ENCODE measurements around the gene NHERF2.
A peak's percentile ranks its signal among the peaks of the same experiment; 100 is the strongest.

The NHERF2 gene

DNA sequence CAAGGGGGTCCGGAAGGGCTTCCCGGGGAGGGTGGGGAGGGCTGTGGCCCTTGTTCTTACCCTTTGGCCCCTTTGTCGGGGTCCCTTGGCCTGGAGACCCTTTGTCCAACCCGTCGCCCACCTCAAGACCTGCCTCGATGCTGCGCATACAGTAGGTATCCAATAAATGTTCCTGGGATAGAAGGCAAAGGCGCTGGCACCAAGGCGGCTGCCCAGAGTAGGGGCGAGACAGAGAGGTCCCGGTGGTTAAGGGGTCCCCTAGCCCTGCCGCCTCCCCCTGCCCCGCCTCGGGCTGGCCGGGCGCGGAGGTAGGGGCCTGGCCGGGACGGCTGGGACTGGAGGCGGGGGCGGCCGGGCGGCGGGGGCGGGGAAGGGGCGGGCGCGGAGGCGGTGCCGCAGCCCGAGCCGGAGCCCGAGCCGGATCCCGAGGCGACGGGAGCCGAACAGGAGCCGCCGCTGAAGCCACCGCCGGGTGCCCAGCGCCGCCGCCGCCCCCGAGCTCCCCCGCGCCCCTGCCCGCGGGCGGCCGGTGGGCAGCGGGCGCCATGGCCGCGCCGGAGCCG is at the start of gene NHERF2:
Gene NHERF2 (plus strand): TSS at position 442 of the 563 bp plus-strand sequence. CDS start 104 bp downstream, at position 546.
- DNase-seq, result peak; percentile 59

DNA sequence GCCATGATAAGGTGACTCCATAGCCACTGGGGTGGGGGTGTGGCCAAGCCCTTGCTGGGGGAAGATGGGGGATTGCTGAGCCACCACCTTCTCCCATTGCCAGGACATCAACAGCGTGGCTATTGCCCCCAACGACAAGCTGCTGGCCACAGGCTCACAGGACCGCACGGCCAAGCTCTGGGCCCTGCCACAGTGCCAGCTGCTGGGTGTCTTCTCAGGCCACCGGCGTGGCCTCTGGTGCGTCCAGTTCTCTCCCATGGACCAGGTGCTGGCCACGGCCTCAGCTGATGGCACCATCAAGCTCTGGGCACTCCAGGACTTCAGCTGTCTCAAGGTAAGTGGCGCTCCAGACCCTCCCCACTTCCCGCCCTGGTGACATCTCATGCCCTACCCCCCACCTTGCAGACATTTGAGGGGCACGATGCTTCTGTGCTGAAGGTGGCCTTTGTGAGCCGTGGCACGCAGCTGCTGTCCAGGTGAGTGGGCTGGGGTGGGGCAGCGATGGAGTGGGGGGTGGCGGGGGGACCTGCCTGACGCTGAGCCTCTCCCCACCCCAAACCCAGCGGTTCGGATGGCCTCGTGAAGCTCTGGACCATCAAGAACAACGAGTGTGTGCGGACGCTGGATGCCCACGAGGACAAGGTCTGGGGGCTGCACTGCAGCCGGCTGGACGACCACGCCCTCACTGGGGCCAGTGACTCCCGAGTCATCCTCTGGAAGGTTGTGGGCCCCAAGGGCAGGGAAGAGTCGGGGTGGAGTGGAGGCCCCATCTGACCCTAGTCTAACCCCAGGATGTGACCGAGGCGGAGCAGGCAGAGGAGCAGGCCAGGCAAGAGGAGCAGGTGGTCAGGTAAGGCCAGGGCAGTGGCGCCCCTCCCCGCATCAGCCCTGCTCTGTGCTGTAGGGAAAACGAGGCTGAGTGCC is 49.5 kb upstream of the NHERF2 start:
- DNase-seq, result no peak

GRCh38 chr16:1977875-1978268 is 48.8 kb upstream of the NHERF2 start:
- no peak for DNase-seq

- DNase-seq, result no peak
These were observed 48.1 kb upstream of the NHERF2 start for GRCh38 chr16:1978476-1979120.

DNA sequence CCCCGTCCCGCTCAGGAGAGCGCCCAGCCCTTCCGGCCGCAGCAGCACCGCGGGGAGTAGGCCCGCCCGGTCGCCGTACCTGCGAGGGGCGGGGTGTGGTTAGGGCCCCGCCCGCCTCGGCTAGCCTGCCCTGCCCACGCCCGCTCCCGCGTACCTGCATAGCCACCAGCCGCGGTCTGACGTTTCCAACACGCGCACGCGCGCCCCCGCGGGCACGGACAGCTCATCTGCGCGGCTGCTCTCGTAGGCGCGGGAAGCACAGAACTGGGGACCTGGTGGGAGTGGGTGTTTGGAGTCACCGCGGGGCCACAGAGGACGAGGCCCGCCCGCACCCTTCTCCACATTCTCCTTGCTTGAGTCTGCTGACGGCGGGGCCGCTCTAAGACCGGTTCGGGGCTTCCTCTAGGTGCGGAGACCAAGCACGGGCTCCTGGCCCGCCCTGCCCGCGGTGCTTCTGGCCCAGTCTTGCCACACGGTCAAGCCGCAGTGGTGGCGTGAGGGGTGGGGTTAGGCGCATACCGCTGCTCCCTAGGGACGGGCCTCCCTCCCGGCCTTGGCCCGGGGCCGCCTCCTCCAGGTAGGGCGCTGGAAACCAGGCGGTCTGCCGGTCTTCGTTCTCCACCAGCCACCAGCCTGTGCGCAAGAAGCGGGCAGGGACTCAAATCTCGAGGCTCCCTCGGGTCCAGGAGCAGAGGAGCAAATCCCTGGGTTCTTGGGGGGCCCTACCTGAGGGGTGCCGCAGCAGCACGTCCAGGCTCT is 47.3 kb upstream of the NHERF2 start:
- DNase-seq, result no peak

DNA sequence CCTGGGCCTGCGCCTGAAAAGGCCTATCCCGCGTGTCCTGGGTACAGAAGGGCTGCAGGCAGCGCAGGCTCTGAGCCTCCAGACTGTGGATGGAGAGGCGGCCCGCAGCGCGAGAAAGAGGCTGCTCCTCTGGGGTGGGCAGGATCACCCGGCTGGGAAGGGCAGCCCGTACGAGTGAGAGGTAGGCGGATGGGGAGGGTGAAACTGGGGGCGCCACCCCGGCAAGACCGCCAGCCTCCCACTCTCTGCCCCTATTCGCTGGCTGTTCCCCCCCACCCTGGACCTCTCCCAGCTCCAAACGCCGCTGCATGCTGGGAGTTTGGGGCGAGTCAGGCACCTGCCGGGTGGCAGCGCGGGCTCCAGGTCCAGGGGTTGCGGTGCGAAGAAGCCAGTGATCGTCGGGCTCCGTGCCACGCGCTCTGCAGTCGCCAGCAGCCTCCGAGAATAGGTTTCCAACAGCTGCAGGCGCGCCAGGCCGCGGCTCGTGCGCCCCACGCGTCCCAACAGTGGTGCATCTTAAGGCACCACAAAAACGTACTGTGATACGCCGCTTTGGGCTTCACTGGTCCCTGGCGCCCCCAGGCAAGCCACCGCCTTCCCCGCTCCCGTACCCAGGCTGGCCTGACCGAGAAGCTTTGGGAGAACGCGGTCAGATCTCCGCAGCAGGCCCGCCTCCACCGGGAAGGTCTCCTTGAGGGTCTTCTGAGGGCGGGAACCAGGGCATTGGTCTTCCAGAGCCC is 46.5 kb upstream of the NHERF2 start:
- peak; percentile 55 for DNase-seq

GRCh38 chr16:1980770-1981087 is 46.0 kb upstream of the NHERF2 start:
- DNase-seq, result no peak

- DNase-seq, result no peak
These were observed 45.3 kb upstream of the NHERF2 start, which contains the start of gene NOXO1 for GRCh38 chr16:1981398-1981836. Gene NOXO1, minus strand, starts transcription at chr16:1981469. Its CDS starts 290 bp downstream, at chr16:1981179.

DNA sequence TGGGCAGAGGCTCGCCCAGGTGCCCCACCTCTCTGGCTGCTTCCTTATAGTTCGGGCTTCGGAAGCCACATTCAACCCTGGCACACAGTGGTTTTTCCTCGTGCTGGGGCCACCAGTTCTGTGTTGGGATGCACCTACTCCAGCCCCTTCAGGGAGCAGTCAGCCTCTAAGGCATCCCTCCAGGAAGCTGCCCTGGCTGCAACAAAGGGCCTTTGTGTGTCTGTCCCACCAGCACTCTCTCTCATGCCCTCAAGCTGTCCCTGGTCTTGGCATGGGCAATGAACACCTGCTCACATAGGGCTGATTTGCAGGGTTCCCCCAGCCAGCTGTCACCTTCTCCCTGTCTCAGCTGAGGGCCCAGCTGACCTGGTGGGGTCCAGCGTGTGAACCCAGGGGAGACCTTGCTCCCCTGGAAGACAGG is 44.7 kb upstream of the NHERF2 start:
- peak; percentile 56 for DNase-seq

DNA sequence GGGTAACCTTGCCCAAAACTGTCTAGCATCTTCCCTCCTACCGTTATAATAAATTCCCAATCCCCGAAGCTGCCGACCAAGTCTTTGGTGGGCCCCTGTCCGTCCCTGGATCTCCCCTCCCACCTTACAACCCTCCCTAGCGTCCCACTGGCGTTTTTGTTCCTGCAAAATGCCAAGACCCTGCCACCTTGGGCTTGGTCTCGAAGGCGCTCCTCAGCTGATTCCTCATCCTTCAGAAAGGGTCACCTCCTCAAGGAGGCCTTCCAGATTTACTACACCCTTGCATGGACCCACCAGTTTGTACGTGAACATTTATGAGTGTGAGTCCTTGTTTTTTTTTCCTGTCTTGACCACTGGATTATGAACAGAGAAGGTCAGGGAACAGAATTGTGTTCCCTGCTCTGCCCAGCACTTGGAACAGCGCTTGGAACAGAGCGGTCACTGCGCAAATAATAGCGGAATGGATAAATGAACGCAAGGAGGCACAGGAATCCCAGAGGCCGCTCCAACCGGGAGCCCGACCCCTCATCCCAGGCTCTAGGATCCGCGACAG is 43.6 kb upstream of the NHERF2 start:
- no peak for DNase-seq

DNA sequence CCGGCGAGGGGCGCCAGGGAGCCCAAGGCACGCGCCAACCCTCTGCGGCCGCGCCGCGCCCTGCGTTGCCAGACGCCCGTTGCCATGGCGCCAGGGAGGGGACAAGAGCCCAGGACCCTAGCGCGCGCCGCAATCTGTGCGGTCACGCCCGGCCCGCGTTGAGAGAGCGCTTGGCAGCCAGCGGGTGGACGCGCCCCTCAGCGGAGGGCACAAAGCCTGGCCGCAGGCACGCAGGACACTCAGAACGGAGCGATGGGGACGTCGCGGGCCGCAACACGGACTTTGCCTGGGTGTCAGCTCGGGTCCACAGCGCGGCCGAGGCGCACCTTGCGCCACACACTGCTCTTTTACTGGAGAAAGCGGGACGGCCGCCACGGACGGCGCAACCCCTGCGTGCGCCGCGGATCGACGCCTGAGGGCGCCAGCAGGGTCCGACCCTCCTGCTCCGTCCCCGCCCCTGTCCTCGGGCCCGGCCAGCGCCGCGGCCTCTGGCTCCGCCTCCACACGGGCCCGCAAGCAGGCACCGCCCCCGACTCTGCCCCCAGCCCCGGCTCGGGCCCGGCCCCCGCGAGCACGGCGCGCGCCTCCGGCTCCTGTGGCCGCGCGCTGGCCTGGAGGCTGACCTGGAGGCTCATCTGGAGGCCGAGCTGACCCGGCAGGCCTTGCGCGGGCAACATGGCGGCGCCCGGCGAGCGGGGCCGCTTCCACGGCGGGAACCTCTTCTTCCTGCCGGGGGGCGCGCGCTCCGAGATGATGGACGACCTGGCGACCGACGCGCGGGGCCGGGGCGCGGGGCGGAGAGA is 43.0 kb upstream of the NHERF2 start, which contains the start of gene GFER:
Gene GFER (plus strand): TSS at position 650 of the 803 bp plus-strand sequence. CDS start 26 bp downstream, at position 676.
- peak; percentile 95 for DNase-seq

DNA sequence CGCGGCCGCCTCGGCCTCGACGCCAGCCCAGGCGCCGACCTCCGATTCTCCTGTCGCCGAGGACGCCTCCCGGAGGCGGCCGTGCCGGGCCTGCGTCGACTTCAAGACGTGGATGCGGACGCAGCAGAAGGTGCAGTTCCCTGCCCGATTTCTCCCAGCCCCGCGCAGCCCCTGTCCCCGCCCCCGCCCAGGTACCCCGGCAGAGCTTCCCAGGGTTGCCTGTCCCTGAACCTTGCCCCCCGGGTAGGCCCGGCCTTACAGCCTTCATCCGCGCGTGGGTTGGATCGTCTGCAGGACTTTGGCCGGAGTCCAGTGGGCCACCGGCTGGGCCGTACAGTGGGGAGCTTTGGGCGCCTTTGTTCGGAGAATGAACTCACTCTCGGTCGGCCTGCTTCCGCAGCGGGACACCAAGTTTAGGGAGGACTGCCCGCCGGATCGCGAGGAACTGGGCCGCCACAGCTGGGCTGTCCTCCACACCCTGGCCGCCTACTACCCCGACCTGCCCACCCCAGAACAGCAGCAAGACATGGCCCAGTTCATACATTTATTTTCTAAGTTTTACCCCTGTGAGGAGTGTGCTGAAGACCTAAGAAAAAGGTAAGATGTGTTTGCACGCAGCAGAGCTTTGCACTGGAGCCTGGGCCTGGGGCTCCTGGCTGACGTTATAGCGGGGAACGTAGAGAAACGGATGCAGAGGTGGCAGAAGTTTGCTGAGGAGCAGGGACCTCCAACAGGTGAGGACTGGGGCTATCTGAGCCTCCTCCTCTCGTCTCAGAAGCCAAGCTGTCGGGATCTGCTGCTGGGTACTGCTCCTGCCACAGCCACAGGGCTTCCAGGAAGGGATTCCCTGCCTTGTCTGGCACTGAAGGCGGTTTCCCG is 42.1 kb upstream of the NHERF2 start:
- peak; percentile 57 for DNase-seq

DNA sequence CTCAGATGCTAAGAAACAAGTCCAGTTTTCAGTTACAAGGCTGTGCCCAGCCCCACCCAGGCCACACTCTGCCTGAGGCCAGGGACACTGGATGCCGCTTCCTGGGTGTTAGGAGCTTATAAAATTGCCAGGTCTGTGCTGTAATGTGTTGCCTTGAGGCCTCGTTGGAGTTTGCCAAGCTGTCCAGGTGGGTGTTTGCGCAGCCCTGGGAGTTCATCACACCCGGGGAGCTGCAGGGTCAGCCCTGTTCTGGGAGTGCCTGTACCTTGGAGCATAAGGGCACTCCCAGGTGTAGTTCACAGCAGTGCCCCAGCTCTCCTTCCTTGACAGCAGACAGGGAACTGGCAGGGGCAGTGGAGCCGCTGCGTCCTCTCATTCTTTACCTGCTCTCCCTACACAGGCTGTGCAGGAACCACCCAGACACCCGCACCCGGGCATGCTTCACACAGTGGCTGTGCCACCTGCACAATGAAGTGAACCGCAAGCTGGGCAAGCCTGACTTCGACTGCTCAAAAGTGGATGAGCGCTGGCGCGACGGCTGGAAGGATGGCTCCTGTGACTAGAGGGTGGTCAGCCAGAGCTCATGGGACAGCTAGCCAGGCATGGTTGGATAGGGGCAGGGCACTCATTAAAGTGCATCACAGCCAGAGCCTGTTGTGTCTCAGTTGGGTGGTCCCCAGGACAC is 41.1 kb upstream of the NHERF2 start:
- DNase-seq, result no peak

- DNase-seq, result no peak
These were observed 39.5 kb upstream of the NHERF2 start for GRCh38 chr16:1987198-1987597.

DNA sequence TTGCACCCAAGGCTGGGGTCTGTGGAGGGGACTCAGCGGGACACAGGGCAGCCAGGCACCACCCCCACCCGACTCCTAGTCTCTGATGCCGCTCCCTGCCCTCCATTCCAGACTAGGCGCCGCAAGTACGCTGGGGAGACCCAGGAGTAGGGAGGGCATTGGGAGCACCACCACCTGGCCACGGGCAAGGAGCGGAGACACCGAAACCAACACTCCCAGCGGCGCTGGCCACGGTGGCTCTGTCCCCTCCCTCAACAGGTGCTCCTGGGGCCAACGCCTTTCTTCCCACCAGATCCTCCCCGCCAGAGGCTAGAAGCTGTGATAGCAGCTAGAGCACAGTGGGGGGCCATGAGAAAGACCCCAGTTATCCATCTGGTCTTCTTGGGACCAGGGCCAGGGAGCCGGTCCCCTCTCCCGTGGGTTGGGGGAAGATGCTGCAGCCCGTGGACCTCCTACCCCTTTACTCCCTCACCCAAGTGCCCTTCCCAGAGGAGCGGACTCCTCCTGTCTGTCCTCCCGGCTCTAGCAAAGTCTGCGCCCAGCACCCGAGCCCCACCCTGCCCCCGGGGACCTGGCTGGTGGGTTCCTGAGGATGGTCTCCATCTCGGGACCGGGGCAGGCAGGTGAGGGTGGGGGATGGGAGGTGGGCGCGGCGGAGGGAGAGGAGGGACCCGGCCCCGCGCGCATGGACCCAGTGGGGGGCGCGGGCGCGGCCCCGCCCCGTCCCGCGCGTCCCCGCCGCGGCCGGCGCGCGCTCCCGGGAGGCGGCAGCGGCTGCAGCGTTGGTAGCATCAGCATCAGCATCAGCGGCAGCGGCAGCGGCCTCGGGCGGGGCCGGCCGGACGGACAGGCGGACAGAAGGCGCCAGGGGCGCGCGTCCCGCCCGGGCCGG is 37.2 kb upstream of the NHERF2 start, which contains the start of gene SYNGR3:
Gene SYNGR3 (plus strand): TSS at position 762 of the 892 bp plus-strand sequence. CDS start 133 bp downstream, outside the sequence.
- no peak for DNase-seq

GRCh38 chr16:1990101-1990350 is 36.7 kb upstream of the NHERF2 start:
- no peak for DNase-seq

- no peak for DNase-seq
These were observed 36.2 kb upstream of the NHERF2 start for GRCh38 chr16:1990351-1991134.
